ENCODE data around the gene AMIGO2.
"Not testable (repeated sequence)": the region's sequence is repeated elsewhere in the genome, so short reads cannot be mapped to it uniquely, and the experiment has no call there.

The AMIGO2 gene

DNA sequence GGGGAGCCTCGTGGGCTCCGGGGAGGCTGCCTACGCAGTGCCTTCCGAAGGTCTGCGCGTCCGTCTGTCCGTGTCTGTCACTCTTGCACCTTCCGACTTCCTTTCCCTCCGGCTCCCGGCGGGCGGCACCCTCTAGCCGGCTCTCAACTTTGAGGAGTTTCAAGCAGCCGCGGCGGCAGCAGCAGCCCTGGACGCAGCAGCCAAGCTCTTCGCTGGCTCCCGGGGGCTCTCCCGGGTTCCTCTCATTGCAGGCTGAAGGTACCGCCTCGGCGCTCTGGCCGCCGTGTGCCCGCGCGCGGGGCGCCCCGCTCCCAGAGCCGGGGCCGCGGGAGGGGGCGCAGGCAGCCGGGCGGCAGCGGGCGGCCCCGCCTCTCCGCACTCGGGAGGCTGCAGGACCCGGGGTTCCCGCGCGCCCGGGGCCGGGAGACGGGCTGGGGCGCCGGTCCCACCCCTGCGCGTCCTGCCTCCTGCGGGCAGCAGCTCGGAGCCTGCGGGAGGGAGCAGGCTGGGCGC lies at the start of gene AMIGO2, which contains the start of gene PCED1B:
Gene AMIGO2 (minus strand): TSS at position 492 of the 513 bp plus-strand sequence. CDS start 957 bp downstream, outside the sequence.
Gene PCED1B (plus strand): TSS at position 154 of the 513 bp plus-strand sequence. CDS start 155,443 bp downstream, outside the sequence.
- DNase-seq: peak; percentile 64

- no peak for DNase-seq
Observed at GRCh38 chr12:47126246-47126645, 46.5 kb upstream of the AMIGO2 start.

- DNase-seq: no peak
Observed at GRCh38 chr12:47124451-47124850, 44.7 kb upstream of the AMIGO2 start.

DNA sequence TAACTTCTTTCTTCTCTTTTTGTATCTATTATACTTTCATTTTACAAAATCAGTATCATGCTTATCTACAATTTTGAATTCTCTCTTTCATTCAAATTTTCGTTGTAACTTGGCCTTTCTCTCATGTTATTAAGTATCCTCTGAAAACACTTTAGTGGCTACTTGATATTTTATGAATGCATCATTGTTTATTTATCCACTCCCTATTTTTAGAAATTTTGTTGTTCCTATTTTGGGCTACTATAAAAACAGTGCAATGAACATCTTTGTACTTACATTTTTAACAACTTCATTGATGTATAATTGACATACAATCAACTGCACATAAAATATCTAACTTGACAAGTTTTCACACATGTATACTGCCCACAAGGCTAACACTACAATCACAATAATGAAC lies 44.0 kb upstream of the AMIGO2 start:
- DNase-seq: no peak

- no peak for DNase-seq
Observed at GRCh38 chr12:47122602-47123001, 42.8 kb upstream of the AMIGO2 start.

- DNase-seq: no peak
Observed at GRCh38 chr12:47121146-47121545, 41.4 kb upstream of the AMIGO2 start.

GRCh38 chr12:47120736-47121135 lies 41.0 kb upstream of the AMIGO2 start:
- no peak for DNase-seq

DNA sequence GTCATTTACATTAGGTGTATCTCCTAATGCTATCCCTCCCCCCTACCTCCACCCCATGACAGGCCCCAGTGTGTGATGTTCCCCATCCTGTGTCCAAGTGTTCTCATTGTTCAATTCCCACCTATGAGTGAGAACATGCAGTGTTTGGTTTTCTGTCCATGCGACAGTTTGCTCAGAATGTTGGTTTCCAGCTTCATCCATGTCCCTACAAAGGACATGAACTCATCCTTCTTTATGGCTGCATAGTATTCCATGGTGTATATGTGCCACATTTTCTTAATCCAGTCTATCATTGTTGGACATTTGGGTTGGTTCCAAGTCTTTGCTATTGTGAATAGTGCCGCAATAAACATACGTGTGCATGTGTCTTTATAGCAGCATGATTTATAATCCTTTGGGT lies 37.5 kb upstream of the AMIGO2 start:
- not testable (repeated sequence) for DNase-seq

GRCh38 chr12:47114481-47114892 lies 34.7 kb upstream of the AMIGO2 start:
- DNase-seq: no peak

GRCh38 chr12:47112679-47113078 lies 32.9 kb upstream of the AMIGO2 start:
- DNase-seq: no peak

GRCh38 chr12:47111854-47112253 lies 32.1 kb upstream of the AMIGO2 start:
- DNase-seq: no peak

GRCh38 chr12:47111392-47111778 lies 31.6 kb upstream of the AMIGO2 start:
- DNase-seq: peak; percentile 21

- DNase-seq: no peak
Observed at GRCh38 chr12:47110718-47111391, 31.1 kb upstream of the AMIGO2 start.

GRCh38 chr12:47110011-47110541 lies 30.3 kb upstream of the AMIGO2 start:
- no peak for DNase-seq

GRCh38 chr12:47107926-47108325 lies 28.2 kb upstream of the AMIGO2 start:
- no peak for DNase-seq

GRCh38 chr12:47107446-47107845 lies 27.7 kb upstream of the AMIGO2 start:
- DNase-seq: no peak

DNA sequence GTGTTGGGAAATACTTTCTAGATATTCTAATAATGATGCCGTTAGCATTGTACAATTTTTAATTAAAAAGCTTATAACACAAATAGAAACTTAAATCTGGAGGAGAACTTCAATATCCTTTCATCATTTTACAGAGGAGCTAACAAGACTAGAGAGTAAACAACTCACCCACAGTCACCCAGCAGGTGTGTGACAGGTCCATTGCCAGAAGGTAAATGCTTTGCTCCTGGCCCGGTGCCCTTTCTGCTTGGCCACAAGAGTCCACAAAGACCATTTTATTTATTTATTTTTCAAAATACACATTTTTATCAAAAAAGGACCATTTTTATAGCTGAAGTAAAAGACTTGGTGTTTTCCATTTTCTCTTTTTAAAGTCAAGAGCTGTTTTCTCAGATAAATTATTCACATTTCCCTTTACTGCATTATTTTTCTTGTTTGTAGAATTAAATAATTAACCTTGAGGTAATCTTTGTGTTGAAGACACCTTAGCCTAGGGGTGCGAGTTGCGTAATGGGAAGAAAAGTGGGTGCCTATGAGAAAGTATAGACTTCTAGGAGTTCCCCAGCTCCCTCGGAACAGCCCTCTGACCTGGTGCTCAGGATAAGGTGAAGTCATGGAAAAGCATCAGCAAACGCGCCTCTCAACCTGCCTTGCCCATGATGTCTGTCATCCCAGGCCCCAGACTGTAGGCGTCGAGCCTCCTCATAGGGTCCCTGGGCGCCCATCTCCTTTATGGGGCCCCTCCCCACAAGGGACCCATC lies 26.3 kb upstream of the AMIGO2 start:
- no peak for DNase-seq

DNA sequence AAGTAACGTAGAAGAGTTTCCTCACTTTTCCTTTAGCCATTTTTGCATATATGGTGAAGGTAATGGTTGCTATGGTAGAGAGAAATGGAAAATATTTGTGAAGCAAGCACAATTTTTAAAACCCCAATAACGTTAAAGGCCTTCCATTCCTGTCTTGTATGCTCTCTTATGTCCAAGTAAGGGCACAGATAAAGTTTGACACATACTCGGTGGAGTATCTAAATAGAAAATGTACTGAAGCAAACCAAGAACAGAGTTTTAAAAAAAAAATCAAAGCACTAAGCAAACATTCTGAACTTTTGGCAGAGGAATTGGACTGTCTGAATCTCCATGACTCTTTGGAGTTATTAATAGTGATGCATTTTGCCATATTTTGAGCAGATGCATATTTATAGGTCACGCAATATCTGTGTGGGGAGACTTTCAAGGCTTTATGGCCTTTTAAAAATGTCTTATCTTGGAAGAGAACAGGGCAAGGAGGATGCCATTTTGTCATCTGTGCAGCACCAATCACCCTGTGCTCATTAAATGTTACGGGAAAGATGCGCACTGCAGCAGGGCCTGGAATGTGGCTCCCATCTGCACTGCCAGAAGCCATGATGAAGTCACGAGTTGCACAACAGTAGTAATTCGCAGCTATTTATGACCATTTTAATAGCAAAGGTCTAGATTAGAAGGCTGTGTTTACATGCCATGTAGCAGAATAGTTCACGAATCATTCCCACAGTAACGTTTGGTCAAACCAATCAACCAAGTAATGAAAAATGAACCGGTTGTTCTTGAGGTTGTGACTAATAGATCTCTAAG lies 23.3 kb upstream of the AMIGO2 start:
- no peak for DNase-seq

DNA sequence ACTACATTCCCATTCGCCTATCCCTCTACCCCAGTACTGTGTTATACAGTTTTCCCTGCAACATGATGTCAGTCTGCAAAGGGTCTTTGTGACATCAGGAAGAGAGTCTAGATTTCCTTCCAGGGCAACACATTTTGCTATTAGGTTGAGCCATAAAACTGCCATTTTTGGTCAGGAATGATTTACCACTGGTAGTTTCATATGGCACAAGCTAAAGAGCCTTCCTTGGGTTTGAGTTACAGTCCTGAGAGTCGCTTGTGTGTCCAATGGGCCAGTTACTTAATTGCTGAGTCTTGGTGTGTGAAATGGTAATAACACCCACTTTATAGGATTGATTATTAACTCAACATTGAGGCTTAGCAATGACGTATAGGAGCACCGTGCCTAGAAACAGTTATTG lies 22.6 kb upstream of the AMIGO2 start:
- no peak for DNase-seq

GRCh38 chr12:47100160-47100559 lies 20.4 kb upstream of the AMIGO2 start:
- no peak for DNase-seq

GRCh38 chr12:47099610-47100009 lies 19.9 kb upstream of the AMIGO2 start:
- no peak for DNase-seq

- no peak for DNase-seq
Observed at GRCh38 chr12:47098099-47098498, 18.3 kb upstream of the AMIGO2 start.

Data from CD4-positive, alpha-beta T cell treated with Interleukin-12 subunit alpha and Interleukin-12 subunit beta, for 1 hour (primary cell).